Measurements from ENCODE around the gene SYT1.

Gene SYT1

GRCh38 chr12:79227091-79227490 lies 362.5 kb downstream of the SYT1 start:
- DNase-seq: no peak

GRCh38 chr12:79227646-79228045 lies 363.1 kb downstream of the SYT1 start:
- DNase-seq: no peak

- no peak for DNase-seq
These were observed 368.8 kb downstream of the SYT1 start for GRCh38 chr12:79233341-79233781.

GRCh38 chr12:79236920-79237319 lies 372.3 kb downstream of the SYT1 start:
- no peak for DNase-seq

- no peak for DNase-seq
These were observed 373.7 kb downstream of the SYT1 start for GRCh38 chr12:79238246-79238645.

- no peak for DNase-seq
These were observed 382.9 kb downstream of the SYT1 start for GRCh38 chr12:79247494-79247893.

GRCh38 chr12:79250186-79250585 lies 385.6 kb downstream of the SYT1 start:
- no peak for DNase-seq

- no peak for DNase-seq
These were observed 386.6 kb downstream of the SYT1 start for GRCh38 chr12:79250960-79251755.

- no peak for DNase-seq
These were observed 387.9 kb downstream of the SYT1 start for GRCh38 chr12:79252358-79253075.

- no peak for DNase-seq
These were observed 390.7 kb downstream of the SYT1 start for GRCh38 chr12:79255288-79255687.

GRCh38 chr12:79260923-79261322 lies 396.3 kb downstream of the SYT1 start:
- no peak for DNase-seq

GRCh38 chr12:79262938-79263337 lies 398.4 kb downstream of the SYT1 start:
- DNase-seq: no peak

- DNase-seq: no peak
These were observed 402.0 kb downstream of the SYT1 start for GRCh38 chr12:79266343-79267144.

GRCh38 chr12:79267580-79267979 lies 403.0 kb downstream of the SYT1 start:
- no peak for DNase-seq

GRCh38 chr12:79274501-79275064 lies 410.0 kb downstream of the SYT1 start:
- DNase-seq: no peak

GRCh38 chr12:79275631-79276030 lies 411.1 kb downstream of the SYT1 start:
- no peak for DNase-seq

GRCh38 chr12:79283364-79283763 lies 418.8 kb downstream of the SYT1 start:
- no peak for DNase-seq

- DNase-seq: no peak
These were observed 424.3 kb downstream of the SYT1 start for GRCh38 chr12:79288911-79289310.

- no peak for DNase-seq
These were observed 427.1 kb downstream of the SYT1 start for GRCh38 chr12:79291711-79292110.

- no peak for DNase-seq
These were observed 430.0 kb downstream of the SYT1 start for GRCh38 chr12:79294590-79294989.

GRCh38 chr12:79295572-79295971 lies 431.0 kb downstream of the SYT1 start:
- DNase-seq: no peak

- no peak for DNase-seq
These were observed 431.6 kb downstream of the SYT1 start for GRCh38 chr12:79296133-79296532.

- no peak for DNase-seq
These were observed 432.3 kb downstream of the SYT1 start for GRCh38 chr12:79296871-79297270.
